SK-N-SH (cell line): Measurements from ENCODE around the gene ANKRD13B. TPM values are rescaled to one million over a fixed set of nuclear protein-coding genes. Genes with fewer than 3 reads are reported as not detected.

Experiments
- CTCF ChIA-PET: fragments of 300-600, 350-600 bp; formaldehyde crosslinking; extraction: SDS; loops from one replicate; lab custom pipeline; 2021; lab: Yijun Ruan, JAX
- POLR2A ChIA-PET: fragments of 350-600 bp; sonication (Branson Sonifier 250); formaldehyde crosslinking; extraction: SDS; loops from one replicate; lab custom pipeline; 2020; ENCODE audit warnings: antibody characterized with exemption, inconsistent platforms; lab: Yijun Ruan, JAX
- DNase-seq: peaks from one replicate; pipeline ENCODE4 v3.0.0; 2012
- H2AFZ ChIP-seq: fragments of 200-600 bp; sonication (generic); 2 replicates; pipeline ENCODE4 v1.8.1; 2016; ENCODE audit warnings: antibody characterized with exemption, mild to moderate bottlenecking, low read depth
- H3F3A ChIP-seq: fragments of 200-600 bp; sonication (generic); replicated peaks from 2 replicates; pipeline ENCODE3; 2016; ENCODE audit warnings: antibody characterized with exemption, mild to moderate bottlenecking; ENCODE audit not compliant: insufficient read depth
- H3K27ac ChIP-seq, 2 experiments: fragments of 200-500 bp in 1 of 2; fragments of 200-600 bp in 1 of 2; sonication (Bioruptor generic) in 1 of 2; sonication (generic), shearing (Covaris generic) in 1 of 2; 2 replicates each; pipeline versions ENCODE4 v1.5.1 to v1.6.1; 2014 to 2016; ENCODE audit warnings: low read depth in 2 of 2, inconsistent platforms in 1 of 2, low read length in 1 of 2, mild to moderate bottlenecking in 1 of 2, mixed read lengths in 1 of 2
- H3K27me3 ChIP-seq: fragments of 200-600 bp; sonication (generic), shearing (Covaris generic); 2 replicates; pipeline ENCODE4 v1.6.1; 2016; ENCODE audit warnings: mixed run types; ENCODE audit not compliant: insufficient read depth
- H3K36me3 ChIP-seq, 2 experiments: fragments of 200-500 bp in 1 of 2; fragments of 200-600 bp in 1 of 2; sonication (Bioruptor generic) in 1 of 2; sonication (generic) in 1 of 2; replicated peaks in 1 of 2; 2 replicates each; pipeline versions ENCODE3 to v1.5.1; 2014 to 2016; ENCODE audit warnings: low read length in 1 of 2, mild to moderate bottlenecking in 1 of 2; ENCODE audit not compliant: insufficient read depth in 2 of 2, control insufficient read depth in 1 of 2
- H3K4me1 ChIP-seq, 2 experiments: fragments of 200-500 bp in 1 of 2; fragments of 200-600 bp in 1 of 2; sonication (Bioruptor generic) in 1 of 2; sonication (generic), shearing (Covaris generic) in 1 of 2; 2 replicates each; pipeline versions ENCODE4 v1.5.1 to v1.6.1; 2014 to 2016; ENCODE audit warnings: low read depth in 1 of 2, low read length in 1 of 2, mixed run types in 1 of 2; ENCODE audit not compliant: insufficient read depth in 2 of 2, control insufficient read depth in 1 of 2
- H3K4me2 ChIP-seq: fragments of 200-600 bp; sonication (generic), shearing (Covaris generic); 2 replicates; pipeline ENCODE4 v1.6.1; 2017; ENCODE audit warnings: mixed run types
- H3K4me3 ChIP-seq, 2 experiments: fragments of 200-500 bp in 1 of 2; fragments of 200-600 bp in 1 of 2; sonication (Bioruptor generic) in 1 of 2; sonication (generic), shearing (Covaris generic) in 1 of 2; 2 replicates each; pipeline versions ENCODE4 v1.5.1 to v1.8.1; 2014 to 2016; ENCODE audit warnings: low read depth in 2 of 2, inconsistent platforms in 1 of 2, low read length in 1 of 2, mild to moderate bottlenecking in 1 of 2, mixed read lengths in 1 of 2, moderate library complexity in 1 of 2
- H3K79me2 ChIP-seq: fragments of 200-600 bp; sonication (generic); 2 replicates; pipeline ENCODE4 v1.8.1; 2017; ENCODE audit warnings: mild to moderate bottlenecking; ENCODE audit not compliant: insufficient read depth
- H3K9ac ChIP-seq: fragments of 200-600 bp; sonication (generic); 2 replicates; pipeline ENCODE4 v1.6.1; 2017; ENCODE audit warnings: mixed run types
- H3K9me2 ChIP-seq: fragments of 200-600 bp; sonication (generic); 2 replicates; pipeline ENCODE4 v1.6.1; 2017; ENCODE audit warnings: mixed run types
- H3K9me3 ChIP-seq: fragments of 200-600 bp; sonication (generic); 2 replicates; pipeline ENCODE4 v1.6.1; 2017; ENCODE audit warnings: mixed run types, mild to moderate bottlenecking, moderate library complexity
- H4K20me1 ChIP-seq: fragments of 200-600 bp; sonication (generic); 2 replicates; pipeline ENCODE4 v1.6.1; 2017; ENCODE audit warnings: mild to moderate bottlenecking, mixed run types; ENCODE audit not compliant: insufficient read depth
- ELF1 ChIP-seq: IDR thresholded peaks from 2 replicates; pipeline ENCODE4 v1.4.0; 2012
- EP300 ChIP-seq, 2 experiments: IDR thresholded peaks; 2 replicates each; pipeline versions ENCODE4 v1.4.0 to v1.6.1; 2012; ENCODE audit warnings: borderline replicate concordance in 1 of 2, low read depth in 1 of 2, low read length in 1 of 2
- FOXM1 ChIP-seq: IDR thresholded peaks from 2 replicates; pipeline ENCODE4 v1.4.0; 2012; ENCODE audit warnings: low read depth, mild to moderate bottlenecking
- GATA2 ChIP-seq: sonication (generic); formaldehyde crosslinking; IDR thresholded peaks from 2 replicates; pipeline ENCODE4 v1.5.0; 2020; ENCODE audit warnings: mild to moderate bottlenecking, missing genetic modification reagents
- JUND ChIP-seq: IDR thresholded peaks from 2 replicates; pipeline ENCODE4 v1.4.0; 2012
- MEF2A ChIP-seq: IDR thresholded peaks from 2 replicates; pipeline ENCODE4 v1.4.0; 2012; ENCODE audit warnings: low read depth, borderline replicate concordance
- MXI1 ChIP-seq: IDR thresholded peaks from 2 replicates; pipeline ENCODE4 v1.6.1; 2012; ENCODE audit warnings: mild to moderate bottlenecking, low read depth, low read length, improper control_type of control experiment
- NFIC ChIP-seq: IDR thresholded peaks from 2 replicates; pipeline ENCODE4 v1.4.0; 2012; ENCODE audit warnings: borderline replicate concordance
- NRF1 ChIP-seq: IDR thresholded peaks from 2 replicates; pipeline ENCODE4 v1.6.1; 2012; ENCODE audit warnings: low read depth, mild to moderate bottlenecking, low read length
- POLR2AphosphoS5 ChIP-seq: IDR thresholded peaks from 2 replicates; pipeline ENCODE4 v1.6.1; 2012; ENCODE audit warnings: low read depth, low read length
- RAD21 ChIP-seq: IDR thresholded peaks from 2 replicates; pipeline ENCODE4 v1.6.1; 2012; ENCODE audit warnings: mild to moderate bottlenecking, low read length
- RFX5 ChIP-seq: IDR thresholded peaks from 2 replicates; pipeline ENCODE4 v1.6.1; 2012; ENCODE audit warnings: mild to moderate bottlenecking, improper control_type of control experiment, low read length
- SIN3A ChIP-seq: IDR thresholded peaks from 2 replicates; pipeline ENCODE4 v1.6.1; 2012; ENCODE audit warnings: low read depth, mild to moderate bottlenecking, low read length, moderate library complexity, borderline replicate concordance
- USF2 ChIP-seq: fragments of 150-350 bp; IDR thresholded peaks from 2 replicates; pipeline ENCODE4 v1.6.1; 2017; ENCODE audit warnings: antibody characterized with exemption, low read length, low read depth, borderline replicate concordance
- YY1 ChIP-seq: IDR thresholded peaks from 2 replicates; pipeline ENCODE4 v1.4.0; 2012; ENCODE audit warnings: low read depth, mild to moderate bottlenecking
- WGBS: methylation state at CpG from one replicate; pipeline ENCODE4 v1.1.6; 2017; ENCODE audit warnings: low lambda C conversion rate; 5-methylcytosine and 5-hydroxymethylcytosine counted together
- polyA plus RNA-seq, 3 experiments: library from polyadenylated mRNA; depleted of rRNA; stranded (reverse); fragments of >200 nt; gene quantifications; 2 replicates each; pipeline ENCODE4 v1.2.3, GENCODE V29; 2012
- TF ChIP-seq, protein P1 (sequence below): IDR thresholded peaks from 2 replicates; pipeline ENCODE4 v1.4.0; 2012; ENCODE audit warnings: low read depth, borderline replicate concordance
- TF ChIP-seq, protein P2 (sequence below): fragments of 200-600 bp; sonication (generic); IDR thresholded peaks from 2 replicates; pipeline ENCODE4 v1.6.1; 2017; ENCODE audit warnings: antibody characterized with exemption, mild to moderate bottlenecking, moderate library complexity

Gene ANKRD13B
- polyA plus RNA-seq, 1 of the 3 experiments (the other 2 are of a cell fraction), result 16.1 TPM

GRCh38 chr17:29612094-29612403, 19.1 kb downstream of the ANKRD13B start:
- no peak for DNase-seq
- H3K9me3 ChIP-seq, result no peaks in the 10 kb centered on the region
- no peak overlapping the region for H3K4me3 ChIP-seq
- H2AFZ ChIP-seq, result no peak overlapping the region
- no peaks in the 10 kb centered on the region for H3K27me3 ChIP-seq
- no peaks in the 10 kb centered on the region for H3K79me2 ChIP-seq
- TF ChIP-seq, protein P1, sequence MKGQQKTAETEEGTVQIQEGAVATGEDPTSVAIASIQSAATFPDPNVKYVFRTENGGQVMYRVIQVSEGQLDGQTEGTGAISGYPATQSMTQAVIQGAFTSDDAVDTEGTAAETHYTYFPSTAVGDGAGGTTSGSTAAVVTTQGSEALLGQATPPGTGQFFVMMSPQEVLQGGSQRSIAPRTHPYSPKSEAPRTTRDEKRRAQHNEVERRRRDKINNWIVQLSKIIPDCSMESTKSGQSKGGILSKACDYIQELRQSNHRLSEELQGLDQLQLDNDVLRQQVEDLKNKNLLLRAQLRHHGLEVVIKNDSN, result no peak
- TF ChIP-seq NRF1 (no peak), RFX5 (no peak), MXI1 (no peak), JUND (no peak), MEF2A (no peak), SIN3A (no peak), ELF1 (no peak), NFIC (no peak), POLR2AphosphoS5 (no peak), YY1 (no peak), GATA2 (CRISPR knock-in tag) (no peak), EP300 (IDR thresholded peaks at IDR 0.05; ENCODE audit: borderline replicate concordance in 1 of 2, low read depth in 1 of 2, low read length in 1 of 2) (no peak)
- TF ChIP-seq, all 33 proteins: peak for 0
- Histone ChIP-seq H3K9ac (no peak overlapping the region), H3K9me2 (no peaks in the 10 kb centered on the region), H3K4me1 (peaks cover 0 to 2% of the 10 kb centered on the region in 2 experiments; a peak in 1 of 4 replicates), H3K27ac (no peak overlapping the region; a peak in 1 of 4 replicates), H3F3A (no peaks in the 10 kb centered on the region), H3K4me2 (no peak overlapping the region), H4K20me1 (no peaks in the 10 kb centered on the region), H3K36me3 (peaks cover 0 to 34% of the 10 kb centered on the region in 2 experiments)
- WGBS, result 94% methylated on average over 4 of the region's 12 CpGs
- CTCF ChIA-PET, result no interaction called here
- POLR2A ChIA-PET, result no interaction called here

GRCh38 chr17:29612404-29613280, 19.7 kb downstream of the ANKRD13B start:
- no peak overlapping the region for H2AFZ ChIP-seq
- no peaks in the 10 kb centered on the region for H3K27me3 ChIP-seq
- H3K4me2 ChIP-seq, result no peak overlapping the region
- CTCF ChIA-PET, result no interaction called here
- no peaks in the 10 kb centered on the region for H3K9me2 ChIP-seq
- H3K36me3 ChIP-seq, result peaks cover 0 to 34% of the 10 kb centered on the region in 2 experiments
- no peak overlapping the region; a peak in 1 of 4 replicates for H3K27ac ChIP-seq
- H3K4me1 ChIP-seq, result peaks cover 0 to 6% of the 10 kb centered on the region in 2 experiments; a peak in 1 of 4 replicates
- no peaks in the 10 kb centered on the region for H4K20me1 ChIP-seq
- WGBS, result 96% methylated on average over 36 of the region's 85 CpGs
- H3K79me2 ChIP-seq, result no peaks in the 10 kb centered on the region
- no peaks in the 10 kb centered on the region for H3F3A ChIP-seq
- POLR2A ChIA-PET, result no interaction called here
- H3K4me3 ChIP-seq, result no peak overlapping the region
- peak; percentile 39 for DNase-seq
- TF ChIP-seq FOXM1, result no peak
- TF ChIP-seq, protein P2, sequence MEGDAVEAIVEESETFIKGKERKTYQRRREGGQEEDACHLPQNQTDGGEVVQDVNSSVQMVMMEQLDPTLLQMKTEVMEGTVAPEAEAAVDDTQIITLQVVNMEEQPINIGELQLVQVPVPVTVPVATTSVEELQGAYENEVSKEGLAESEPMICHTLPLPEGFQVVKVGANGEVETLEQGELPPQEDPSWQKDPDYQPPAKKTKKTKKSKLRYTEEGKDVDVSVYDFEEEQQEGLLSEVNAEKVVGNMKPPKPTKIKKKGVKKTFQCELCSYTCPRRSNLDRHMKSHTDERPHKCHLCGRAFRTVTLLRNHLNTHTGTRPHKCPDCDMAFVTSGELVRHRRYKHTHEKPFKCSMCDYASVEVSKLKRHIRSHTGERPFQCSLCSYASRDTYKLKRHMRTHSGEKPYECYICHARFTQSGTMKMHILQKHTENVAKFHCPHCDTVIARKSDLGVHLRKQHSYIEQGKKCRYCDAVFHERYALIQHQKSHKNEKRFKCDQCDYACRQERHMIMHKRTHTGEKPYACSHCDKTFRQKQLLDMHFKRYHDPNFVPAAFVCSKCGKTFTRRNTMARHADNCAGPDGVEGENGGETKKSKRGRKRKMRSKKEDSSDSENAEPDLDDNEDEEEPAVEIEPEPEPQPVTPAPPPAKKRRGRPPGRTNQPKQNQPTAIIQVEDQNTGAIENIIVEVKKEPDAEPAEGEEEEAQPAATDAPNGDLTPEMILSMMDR, result no peak
- no peak for TF ChIP-seq YY1
- no peak for TF ChIP-seq RAD21
- TF ChIP-seq RFX5, result no peak
- no peak for TF ChIP-seq EP300 (IDR thresholded peaks at IDR 0.05; ENCODE audit: borderline replicate concordance in 1 of 2, low read depth in 1 of 2, low read length in 1 of 2)
- TF ChIP-seq, protein P1, result no peak
- no peak for TF ChIP-seq JUND
- TF ChIP-seq NRF1, result no peak
- no peak for TF ChIP-seq USF2
- TF ChIP-seq, all 33 proteins: peak for 0
- no peak overlapping the region for H3K9ac ChIP-seq
- no peaks in the 10 kb centered on the region for H3K9me3 ChIP-seq
